HepG2 (cell line): ENCODE measurements around the gene IL1R1. TPM values are rescaled to one million over a fixed set of nuclear protein-coding genes. Genes with fewer than 3 reads are reported as not detected.

Experiments
- ASH2L ChIP-seq: fragments of 300-600, 200-600 bp; sonication (generic); IDR thresholded peaks from 2 replicates; pipeline ENCODE4 v1.7.0; 2017; ENCODE audit warnings: low read depth, mild to moderate bottlenecking, moderate library complexity, mixed read lengths, low read length; ENCODE audit not compliant: insufficient read length
- ATRX ChIP-seq: sonication (generic); formaldehyde crosslinking; IDR thresholded peaks from 2 replicates; pipeline ENCODE4 v1.4.0; 2020; ENCODE audit warnings: missing genetic modification reagents, borderline replicate concordance
- DMAP1 ChIP-seq: IDR thresholded peaks from 2 replicates; pipeline ENCODE4 v1.6.1; 2016
- EZH2 ChIP-seq: conservative IDR thresholded peaks from 2 replicates; pipeline ENCODE4 v1.6.1; 2012; ENCODE audit warnings: mild to moderate bottlenecking, low read depth, low read length, moderate library complexity
- GATAD1 ChIP-seq: IDR thresholded peaks from 2 replicates; pipeline ENCODE4 v1.6.1; 2016; ENCODE audit warnings: missing genetic modification reagents, missing compliant biosample characterization
- IKZF4 ChIP-seq: sonication (generic); formaldehyde crosslinking; IDR thresholded peaks from 2 replicates; pipeline ENCODE4 v1.5.1; 2020; ENCODE audit warnings: borderline replicate concordance, mild to moderate bottlenecking, low read depth, missing genetic modification reagents; ENCODE audit errors: not compliant biosample characterization
- KLF12 ChIP-seq: sonication (generic); formaldehyde crosslinking; IDR thresholded peaks from 2 replicates; pipeline ENCODE4 v1.4.0; 2020; ENCODE audit warnings: missing genetic modification reagents, borderline replicate concordance
- MATR3 ChIP-seq: sonication (generic); formaldehyde crosslinking; IDR thresholded peaks from 2 replicates; pipeline ENCODE4 v1.4.0; 2020; ENCODE audit warnings: missing genetic modification reagents
- RBFOX2 ChIP-seq: fragments of 200-400 bp; formaldehyde crosslinking; IDR thresholded peaks from 2 replicates; pipeline ENCODE4 v1.6.1; 2017; ENCODE audit warnings: low read depth, mild to moderate bottlenecking, low read length
- SSRP1 ChIP-seq: IDR thresholded peaks from 2 replicates; pipeline ENCODE4 v1.6.1; 2016; ENCODE audit warnings: control low read depth
- TBX2 ChIP-seq: sonication (generic); formaldehyde crosslinking; IDR thresholded peaks from 2 replicates; pipeline ENCODE4 v1.5.0; 2020; ENCODE audit warnings: missing genetic modification reagents, mild to moderate bottlenecking, borderline replicate concordance
- TP53 ChIP-seq: sonication (generic); formaldehyde crosslinking; conservative IDR thresholded peaks from 2 replicates; pipeline ENCODE4 v1.4.0; 2020; ENCODE audit warnings: missing genetic modification reagents
- ZNF160 ChIP-seq: sonication (generic); formaldehyde crosslinking; IDR thresholded peaks from 2 replicates; pipeline ENCODE4 v1.8.0; 2022; ENCODE audit warnings: mild to moderate bottlenecking, inconsistent platforms, missing genetic modification reagents
- ZNF777 ChIP-seq: sonication (generic); formaldehyde crosslinking; IDR thresholded peaks from 2 replicates; pipeline ENCODE4 v1.4.0; 2020; ENCODE audit warnings: missing genetic modification reagents
- ZNF781 ChIP-seq: sonication (generic); formaldehyde crosslinking; IDR thresholded peaks from 2 replicates; pipeline ENCODE4 v1.5.1; 2020; ENCODE audit warnings: borderline replicate concordance, mild to moderate bottlenecking, missing genetic modification reagents; ENCODE audit errors: not compliant biosample characterization
- polyA plus RNA-seq, 8 experiments: library from polyadenylated mRNA; depleted of rRNA in 3 of 8; stranded (reverse) in 7 of 8; unstranded in 1 of 8; fragments of >200 nt; fragmentation: Illumina TruSeq in 4 of 8; extraction: Trizol in 4 of 8; gene quantifications; 2 replicates each; pipeline versions ENCODE4 v1.2.1 to v1.2.3, GENCODE V29; 2011 to 2016; ENCODE audit warnings: low read depth in 4 of 8, missing spikeins in 1 of 8, mixed read lengths in 1 of 8; ENCODE audit not compliant: insufficient read depth in 1 of 8
- total RNA-seq, 5 experiments: library from RNA; depleted of rRNA; stranded (reverse); fragments of >200 nt; fragmentation: Illumina TruSeq; extraction: Trizol; gene quantifications; 2 replicates each; pipeline ENCODE4 v1.2.3, GENCODE V29; 2016; ENCODE audit warnings: low read depth in 1 of 5
- TF ChIP-seq, protein P1 (sequence below): sonication (generic); formaldehyde crosslinking; IDR thresholded peaks from 2 replicates; pipeline ENCODE4 v1.4.0; 2020; ENCODE audit warnings: mild to moderate bottlenecking, missing genetic modification reagents
- TF ChIP-seq, protein P2 (sequence below): sonication (generic); formaldehyde crosslinking; IDR thresholded peaks from 2 replicates; pipeline ENCODE4 v1.9.0; 2021; ENCODE audit warnings: missing genetic modification reagents, mild to moderate bottlenecking, borderline replicate concordance
- TF ChIP-seq, protein P3 (sequence below), 2 experiments: sonication (generic) in 1 of 2; formaldehyde crosslinking in 1 of 2; IDR thresholded peaks; 2 replicates each; pipeline versions ENCODE4 v1.5.1 to v1.6.1; 2011 to 2020; ENCODE audit warnings: borderline replicate concordance in 1 of 2, low read depth in 1 of 2, low read length in 1 of 2, mild to moderate bottlenecking in 1 of 2, missing genetic modification reagents in 1 of 2, moderate library complexity in 1 of 2
- TF ChIP-seq, protein P4 (sequence below): sonication (generic); formaldehyde crosslinking; IDR thresholded peaks from 2 replicates; pipeline ENCODE4 v1.8.0; 2022; ENCODE audit warnings: missing genetic modification reagents, mild to moderate bottlenecking, borderline replicate concordance

IL1R1 gene
- total and polyA plus RNA-seq, 2 of the 13 experiments (the other 11 are each of a cell fraction or from before 2014, with no cell fraction given): 38.0 to 93.1 TPM

DNA sequence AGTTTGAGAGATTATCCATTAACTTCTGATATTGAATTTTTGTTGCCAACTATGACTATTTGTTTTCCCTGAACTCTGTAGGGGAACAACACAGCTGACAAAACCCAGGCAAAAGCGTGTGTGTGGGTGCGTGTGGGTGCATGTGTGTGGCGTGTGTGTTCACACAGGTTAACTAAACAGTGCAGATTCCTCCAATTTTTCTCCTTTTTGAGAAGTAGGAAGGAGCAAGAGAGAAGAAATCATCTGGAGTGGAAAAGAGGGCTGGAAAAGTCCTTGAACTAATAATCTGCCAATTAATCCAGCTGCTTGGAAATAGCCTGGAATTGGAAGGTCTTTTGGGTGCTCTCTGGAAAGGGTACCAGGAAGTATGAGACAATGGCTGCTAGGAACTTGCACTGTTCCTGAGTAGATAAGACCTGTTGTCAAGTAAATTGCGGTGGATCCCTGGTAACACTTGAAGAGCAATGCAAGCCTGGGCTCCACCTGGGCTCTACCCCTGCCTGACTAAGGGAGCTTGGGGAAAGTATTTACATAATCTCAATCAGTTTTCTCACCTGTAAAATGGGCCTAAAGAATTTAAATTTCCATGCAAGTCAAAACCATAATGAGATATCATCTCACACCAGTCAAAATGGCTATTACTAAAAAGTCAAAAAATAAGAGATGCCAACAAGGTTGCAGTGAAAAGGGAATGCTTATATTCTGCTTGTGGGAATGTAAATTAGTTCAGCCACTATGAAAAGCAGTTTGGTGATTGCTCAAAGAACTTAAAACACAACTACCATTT is 40.5 kb upstream of the IL1R1 start (continued):
- TF ChIP-seq MATR3 (no peak), TP53 (CRISPR knock-in tag) (no peak), SSRP1 (CRISPR knock-in tag) (no peak), GATAD1 (CRISPR knock-in tag) (no peak), IKZF4 (no peak), RBFOX2 (no peak), KLF12 (CRISPR knock-in tag) (no peak), TBX2 (CRISPR knock-in tag) (no peak), ATRX (CRISPR knock-in tag) (no peak), ZNF160 (no peak), ASH2L (no peak), DMAP1 (no peak), ZNF777 (CRISPR knock-in tag) (no peak), ZNF781 (CRISPR knock-in tag) (no peak), EZH2 (no peak)
- TF ChIP-seq, protein P1, sequence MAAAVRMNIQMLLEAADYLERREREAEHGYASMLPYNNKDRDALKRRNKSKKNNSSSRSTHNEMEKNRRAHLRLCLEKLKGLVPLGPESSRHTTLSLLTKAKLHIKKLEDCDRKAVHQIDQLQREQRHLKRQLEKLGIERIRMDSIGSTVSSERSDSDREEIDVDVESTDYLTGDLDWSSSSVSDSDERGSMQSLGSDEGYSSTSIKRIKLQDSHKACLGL (CRISPR knock-in tag): no peak
- TF ChIP-seq, protein P2, sequence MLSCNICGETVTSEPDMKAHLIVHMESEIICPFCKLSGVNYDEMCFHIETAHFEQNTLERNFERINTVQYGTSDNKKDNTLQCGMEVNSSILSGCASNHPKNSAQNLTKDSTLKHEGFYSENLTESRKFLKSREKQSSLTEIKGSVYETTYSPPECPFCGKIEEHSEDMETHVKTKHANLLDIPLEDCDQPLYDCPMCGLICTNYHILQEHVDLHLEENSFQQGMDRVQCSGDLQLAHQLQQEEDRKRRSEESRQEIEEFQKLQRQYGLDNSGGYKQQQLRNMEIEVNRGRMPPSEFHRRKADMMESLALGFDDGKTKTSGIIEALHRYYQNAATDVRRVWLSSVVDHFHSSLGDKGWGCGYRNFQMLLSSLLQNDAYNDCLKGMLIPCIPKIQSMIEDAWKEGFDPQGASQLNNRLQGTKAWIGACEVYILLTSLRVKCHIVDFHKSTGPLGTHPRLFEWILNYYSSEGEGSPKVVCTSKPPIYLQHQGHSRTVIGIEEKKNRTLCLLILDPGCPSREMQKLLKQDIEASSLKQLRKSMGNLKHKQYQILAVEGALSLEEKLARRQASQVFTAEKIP (CRISPR knock-in tag): no peak
- TF ChIP-seq, protein P3, sequence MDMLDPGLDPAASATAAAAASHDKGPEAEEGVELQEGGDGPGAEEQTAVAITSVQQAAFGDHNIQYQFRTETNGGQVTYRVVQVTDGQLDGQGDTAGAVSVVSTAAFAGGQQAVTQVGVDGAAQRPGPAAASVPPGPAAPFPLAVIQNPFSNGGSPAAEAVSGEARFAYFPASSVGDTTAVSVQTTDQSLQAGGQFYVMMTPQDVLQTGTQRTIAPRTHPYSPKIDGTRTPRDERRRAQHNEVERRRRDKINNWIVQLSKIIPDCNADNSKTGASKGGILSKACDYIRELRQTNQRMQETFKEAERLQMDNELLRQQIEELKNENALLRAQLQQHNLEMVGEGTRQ (IDR thresholded peaks at IDR 0.05; ENCODE audit: low read depth, low read length): no peak
- TF ChIP-seq, protein P3 (CRISPR knock-in tag; IDR thresholded peaks at IDR 0.05; ENCODE audit: borderline replicate concordance): no peak
- TF ChIP-seq, protein P4, sequence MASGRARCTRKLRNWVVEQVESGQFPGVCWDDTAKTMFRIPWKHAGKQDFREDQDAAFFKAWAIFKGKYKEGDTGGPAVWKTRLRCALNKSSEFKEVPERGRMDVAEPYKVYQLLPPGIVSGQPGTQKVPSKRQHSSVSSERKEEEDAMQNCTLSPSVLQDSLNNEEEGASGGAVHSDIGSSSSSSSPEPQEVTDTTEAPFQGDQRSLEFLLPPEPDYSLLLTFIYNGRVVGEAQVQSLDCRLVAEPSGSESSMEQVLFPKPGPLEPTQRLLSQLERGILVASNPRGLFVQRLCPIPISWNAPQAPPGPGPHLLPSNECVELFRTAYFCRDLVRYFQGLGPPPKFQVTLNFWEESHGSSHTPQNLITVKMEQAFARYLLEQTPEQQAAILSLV (CRISPR knock-in tag): no peak
